Endothelial cell of umbilical vein (primary cell): ENCODE results near the gene DPYD. TPM values are rescaled to one million over a fixed set of nuclear protein-coding genes. Genes with fewer than 3 reads are reported as not detected.

Experiments
- BruUV-seq: library from RNA; stranded (reverse); fragments of 400-500 nt; replicated peaks from 2 replicates; lab custom pipeline; 2021; lab: Mats Ljungman, UMichigan
- CTCF ChIA-PET: fragments of 300-600, 350-600 bp; sonication (Branson Sonifier 250); formaldehyde crosslinking; loops from one replicate; lab custom pipeline; 2021; ENCODE audit warnings: antibody characterized with exemption, inconsistent platforms; lab: Charles Lee
- POLR2A ChIA-PET: fragments of 300-600, 350-600 bp; sonication (Branson Sonifier 250); formaldehyde crosslinking; loops from one replicate; lab custom pipeline; 2021; ENCODE audit warnings: antibody characterized with exemption, inconsistent platforms; lab: Charles Lee
- DNase-seq: peaks from one replicate; pipeline ENCODE4 v3.0.0-alpha.2; 2011; ENCODE audit warnings: low read depth, low spot score
- FAIRE-seq: peaks from 2 replicates; lab custom pipeline; 2011; peaks lifted over from hg19 to GRCh38; lab: Jason Lieb, UNC
- H2AFZ ChIP-seq: 2 replicates; pipeline ENCODE4 v1.6.0; 2012; ENCODE audit warnings: low read depth, low read length, control low read depth, inconsistent platforms
- H3K27ac ChIP-seq: 2 replicates; pipeline ENCODE4 v1.5.1; 2011; ENCODE audit warnings: low read depth, mild to moderate bottlenecking, control low read depth, low read length, moderate library complexity; ENCODE audit not compliant: insufficient read depth
- H3K27me3 ChIP-seq, 2 experiments: 2 replicates each; pipeline versions ENCODE4 v1.6.0 to v1.6.1; 2011; ENCODE audit warnings: low read length in 2 of 2, mixed read lengths in 1 of 2; ENCODE audit not compliant: control insufficient read depth in 2 of 2, insufficient read depth in 2 of 2
- H3K36me3 ChIP-seq, 2 experiments: 2 replicates in 1 of 2; 3 replicates in 1 of 2; pipeline ENCODE4 v1.5.1; 2011; ENCODE audit warnings: low read length in 2 of 2, mild to moderate bottlenecking in 1 of 2, moderate library complexity in 1 of 2; ENCODE audit not compliant: control insufficient read depth in 2 of 2, insufficient read depth in 2 of 2; ENCODE audit errors: extremely low read depth in 1 of 2
- H3K4me1 ChIP-seq: 3 replicates; pipeline ENCODE4 v1.5.1; 2011; ENCODE audit warnings: mild to moderate bottlenecking, low read length; ENCODE audit not compliant: control insufficient read depth, insufficient read depth; ENCODE audit errors: extremely low read depth
- H3K4me2 ChIP-seq: 2 replicates; pipeline ENCODE4 v1.6.1; 2011; ENCODE audit warnings: low read length, control low read depth, mixed read lengths; ENCODE audit not compliant: insufficient read depth
- H3K4me3 ChIP-seq, 3 experiments: fragments of 200-600 bp in 1 of 3; sonication (generic), shearing (Covaris generic) in 1 of 3; replicated peaks in 1 of 3; 2 replicates each; pipeline ENCODE4 v1.5.1; 2011 to 2016; ENCODE audit warnings: control low read depth in 3 of 3, low read length in 3 of 3, mild to moderate bottlenecking in 2 of 3, inconsistent platforms in 1 of 3, low read depth in 1 of 3, moderate library complexity in 1 of 3; ENCODE audit not compliant: insufficient read depth in 1 of 3
- H3K79me2 ChIP-seq: 2 replicates; pipeline ENCODE4 v1.6.0; 2012; ENCODE audit warnings: low read length, inconsistent platforms; ENCODE audit not compliant: control insufficient read depth, insufficient read depth
- H3K9ac ChIP-seq: replicated peaks from 2 replicates; pipeline ENCODE3; 2011; ENCODE audit warnings: low read length, control low read depth; ENCODE audit not compliant: insufficient read depth; ENCODE audit errors: extremely low read depth
- H3K9me1 ChIP-seq: replicated peaks from 3 replicates; pipeline ENCODE4 v1.6.0; 2011; ENCODE audit warnings: mild to moderate bottlenecking, low read length; ENCODE audit not compliant: control insufficient read depth, insufficient read depth; ENCODE audit errors: extremely low read depth
- H3K9me3 ChIP-seq: replicated peaks from 2 replicates; pipeline ENCODE4 v1.5.1; 2012; ENCODE audit warnings: low read length, inconsistent platforms; ENCODE audit not compliant: control insufficient read depth, insufficient read depth
- H4K20me1 ChIP-seq: replicated peaks from 2 replicates; pipeline ENCODE3; 2011; ENCODE audit warnings: mild to moderate bottlenecking, low read length; ENCODE audit not compliant: control insufficient read depth, insufficient read depth; ENCODE audit errors: extremely low read depth
- CTCF ChIP-seq, 2 donors: IDR thresholded peaks; 1 replicate in 1 of 2; 2 replicates in 1 of 2; pipeline ENCODE4 v1.5.1; 2011; ENCODE audit warnings: low read length in 2 of 2, mild to moderate bottlenecking in 2 of 2, moderate library complexity in 2 of 2, control low read depth in 1 of 2, inconsistent platforms in 1 of 2, low read depth in 1 of 2; ENCODE audit not compliant: insufficient read depth in 1 of 2; ENCODE audit errors: extremely low read depth in 1 of 2
- EZH2 ChIP-seq: IDR thresholded peaks from 2 replicates; pipeline ENCODE4 v1.6.1; 2012; ENCODE audit warnings: borderline replicate concordance, low read depth, mild to moderate bottlenecking, moderate library complexity, low read length, inconsistent platforms; ENCODE audit not compliant: severe bottlenecking
- FOS ChIP-seq: IDR thresholded peaks from 2 replicates; pipeline ENCODE4 v1.6.1; 2011; ENCODE audit warnings: mild to moderate bottlenecking, low read length, moderate library complexity, borderline replicate concordance; ENCODE audit not compliant: insufficient read depth
- GATA2 ChIP-seq: IDR thresholded peaks from 2 replicates; pipeline ENCODE4 v1.7.0; 2011; ENCODE audit warnings: low read depth, mild to moderate bottlenecking, moderate library complexity, mixed read lengths, low read length; ENCODE audit not compliant: insufficient read length, insufficient read depth
- JUN ChIP-seq: IDR thresholded peaks from 2 replicates; pipeline ENCODE4 v1.6.1; 2011; ENCODE audit warnings: borderline replicate concordance, low read depth; ENCODE audit not compliant: insufficient read length, insufficient read depth
- MAX ChIP-seq: IDR thresholded peaks from 2 replicates; pipeline ENCODE4 v1.6.1; 2011; ENCODE audit not compliant: insufficient read depth, insufficient read length
- MYC ChIP-seq: IDR thresholded peaks from one replicate; pipeline ENCODE4 v1.6.1; 2011; ENCODE audit warnings: mild to moderate bottlenecking, low read depth, low read length
- POLR2A ChIP-seq: IDR thresholded peaks from 2 replicates; pipeline ENCODE4 v1.6.1; 2012; ENCODE audit warnings: low read depth, mild to moderate bottlenecking, control low read depth, low read length
- POLR2AphosphoS5 ChIP-seq: IDR thresholded peaks from 2 replicates; pipeline ENCODE4 v1.6.1; 2012; ENCODE audit warnings: low read depth, mild to moderate bottlenecking, control low read depth, low read length, moderate library complexity; ENCODE audit not compliant: insufficient read depth
- dilution Hi-C: fragments of 300-500 bp; cut with MboI; formaldehyde crosslinking; loops from one replicate; pipeline ENCODE4 v1.15.0; 2019; ENCODE audit warnings: low sequenced_read_pairs; ENCODE audit not compliant: extremely low pct_ligation_motif_present
- intact Hi-C: fragments of 100-400 bp; cut with micrococcal nuclease; formaldehyde crosslinking; loops from one replicate; pipeline ENCODE4 v1.10.0; 2022
- polyA plus RNA-seq, 4 experiments: library from polyadenylated mRNA; depleted of rRNA in 3 of 4; stranded (reverse) in 3 of 4; unstranded in 1 of 4; fragments of >200 nt; gene quantifications; 2 replicates each; pipeline versions ENCODE4 v1.2.1 to v1.2.3, GENCODE V29; 2011 to 2012; ENCODE audit warnings: missing spikeins in 1 of 4
- total RNA-seq: library from RNA; stranded (reverse); gene quantifications from 2 replicates; pipeline ENCODE4 v1.2.3, GENCODE V29; 2021

The DPYD gene
- total and polyA plus RNA-seq, 2 donors (not counting 3 experiments of a cell fraction or from before 2014, with no cell fraction given) = 4.6 to 15.1 TPM

GRCh38 chr1:97761637-97762036 is 159.2 kb downstream of the DPYD start:
- H3K79me2 ChIP-seq = no peaks in the 10 kb centered on the region
- H3K4me1 ChIP-seq = no peaks in the 10 kb centered on the region
- DNase-seq = no peak
- dilution Hi-C loops = no loop called here
- no peak overlapping the region for H3K27ac ChIP-seq
- no peak overlapping the region for H3K4me3 ChIP-seq
- H2AFZ ChIP-seq = no peak overlapping the region
- no peaks in the 10 kb centered on the region for H3K27me3 ChIP-seq
- H3K36me3 ChIP-seq = no peaks in the 10 kb centered on the region
- H3K4me2 ChIP-seq = no peak overlapping the region
- no peaks in the 10 kb centered on the region for H4K20me1 ChIP-seq
- H3K9ac ChIP-seq = no peak overlapping the region
- ChIA-PET POLR2A (no interaction called here), CTCF (no interaction called here)
- no peaks in the 10 kb centered on the region for H3K9me1 ChIP-seq
- no peak for FAIRE-seq
- no TSS peak for BruUV-seq
- TF ChIP-seq FOS (no peak), CTCF (IDR thresholded peaks at IDR 0.05; ENCODE audit: extremely low read depth in 1 of 2, insufficient read depth in 1 of 2, low read depth in 1 of 2, low read length in 2 of 2) (no peak), MAX (no peak), POLR2AphosphoS5 (no peak)
- intact Hi-C loops = no loop called here
- H3K9me3 ChIP-seq = no peaks in the 10 kb centered on the region

GRCh38 chr1:97759078-97759477 is 161.8 kb downstream of the DPYD start:
- Histone ChIP-seq H3K9me1 (no peaks in the 10 kb centered on the region), H3K4me3 (no peak overlapping the region), H3K27me3 (no peaks in the 10 kb centered on the region), H3K27ac (no peak overlapping the region), H3K9me3 (no peaks in the 10 kb centered on the region), H3K4me2 (no peak overlapping the region), H3K36me3 (no peaks in the 10 kb centered on the region), H3K79me2 (no peaks in the 10 kb centered on the region), H4K20me1 (no peaks in the 10 kb centered on the region), H3K4me1 (no peaks in the 10 kb centered on the region), H2AFZ (no peak overlapping the region), H3K9ac (no peak overlapping the region)
- DNase-seq (no peak), FAIRE-seq (no peak)
- TF ChIP-seq CTCF (IDR thresholded peaks at IDR 0.05; ENCODE audit: extremely low read depth in 1 of 2, insufficient read depth in 1 of 2, low read depth in 1 of 2, low read length in 2 of 2) (no peak), GATA2 (no peak), EZH2 (no peak), POLR2AphosphoS5 (no peak), MAX (no peak), POLR2A (no peak), JUN (no peak), MYC (no peak), FOS (no peak)
- ChIA-PET POLR2A (no interaction called here), CTCF (interaction anchor here (1.1 kb wide), 1 partner anchor 14 kb away, joined by 3 read pairs; no protein-coding TSS in a partner anchor)
- dilution Hi-C loops (no loop called here), intact Hi-C loops (no loop called here)
- no TSS peak for BruUV-seq
